ENCODE results near the gene CACNA1D.

Gene CACNA1D

DNA sequence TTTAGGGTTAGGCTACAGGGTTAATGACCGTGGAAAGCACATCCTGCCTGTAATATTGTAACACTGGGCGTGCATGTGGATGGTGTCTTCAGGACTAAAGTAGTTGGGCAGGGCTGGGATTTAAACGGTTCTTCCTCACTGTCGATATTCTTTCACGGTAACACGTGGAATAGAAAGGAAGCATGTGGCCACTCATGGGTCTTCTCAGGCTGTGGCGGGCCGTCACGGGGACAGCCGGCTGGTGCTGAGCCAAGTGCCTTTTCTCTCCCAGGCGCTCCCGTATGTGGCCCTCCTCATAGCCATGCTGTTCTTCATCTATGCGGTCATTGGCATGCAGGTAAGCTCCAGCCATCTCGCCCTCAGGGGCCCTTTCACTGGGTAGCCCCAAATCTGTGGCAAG is 278.2 kb downstream of the CACNA1D start:
- H3K4me1 ChIP-seq (ENCODE audit: insufficient read depth, low read length), result peaks cover 10% of the 10 kb centered on the region
- no peaks in the 10 kb centered on the region for H3K36me3 ChIP-seq (ENCODE audit: insufficient read depth, low read length)
- H3K27me3 ChIP-seq (ENCODE audit: insufficient read depth, low read length), result no peaks in the 10 kb centered on the region
- H2AFZ ChIP-seq (ENCODE audit: low read depth, low read length), result no peak overlapping the region
- no peaks in the 10 kb centered on the region for H3K9me3 ChIP-seq (ENCODE audit: low read length)
- H3K4me3 ChIP-seq (ENCODE audit: low read length), result no peak overlapping the region

DNA sequence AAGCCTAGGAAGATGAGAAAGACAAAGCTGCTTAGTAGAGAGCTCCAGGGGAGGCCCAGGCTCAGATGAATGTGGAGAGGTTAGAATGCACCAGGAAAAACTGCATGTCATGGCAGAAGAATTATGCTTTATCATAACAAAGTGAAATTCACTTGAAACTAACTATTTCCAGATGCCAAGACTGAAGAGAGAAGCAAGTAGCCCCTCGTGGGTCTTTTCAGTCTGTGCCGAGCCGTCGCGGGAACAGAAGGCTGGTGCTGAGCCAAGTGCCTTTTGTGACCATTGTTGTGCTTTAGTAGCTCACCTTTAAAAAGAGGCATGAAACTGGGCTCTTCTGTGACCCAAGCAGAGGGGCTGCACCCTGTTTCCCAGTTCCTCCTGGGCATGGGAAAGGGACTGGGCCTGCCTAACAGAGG is 278.6 kb downstream of the CACNA1D start:
- H3K4me3 ChIP-seq (ENCODE audit: low read length), result no peak overlapping the region

DNA sequence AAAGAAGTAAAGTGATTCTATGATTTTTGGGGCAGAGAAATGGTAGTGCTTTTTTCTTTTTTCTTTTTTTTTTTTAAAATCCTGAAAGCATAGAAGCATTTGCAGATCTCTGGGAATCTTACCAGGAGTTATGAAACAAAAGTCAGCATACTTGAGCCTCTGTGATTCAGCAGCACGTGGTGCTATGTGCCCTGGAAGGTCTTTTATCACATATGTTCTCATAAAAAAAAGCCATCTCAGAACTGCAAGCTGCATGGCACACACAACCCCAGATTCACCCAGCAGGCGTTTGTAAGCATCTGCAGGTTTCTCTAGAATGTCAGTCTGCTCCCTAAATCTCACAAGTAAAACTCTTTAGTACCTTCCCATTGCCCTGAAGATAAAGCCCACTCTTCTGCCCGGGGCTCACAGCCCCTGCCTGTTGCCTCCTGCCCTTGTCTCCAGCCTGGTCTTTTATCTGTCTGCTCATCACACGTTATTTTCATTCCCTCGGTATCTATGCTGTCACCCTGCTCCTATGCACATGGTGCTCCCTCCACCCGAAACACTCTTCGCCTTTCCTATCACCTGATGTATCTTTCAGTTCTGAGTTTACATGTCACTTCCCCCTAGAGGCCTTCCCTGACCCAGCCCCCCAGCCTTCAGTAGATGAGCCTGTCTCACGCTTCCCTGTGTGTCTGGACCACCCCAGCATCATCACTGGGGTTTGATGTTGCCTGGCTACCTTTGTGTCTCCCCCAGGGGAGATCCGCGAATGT is 279.4 kb downstream of the CACNA1D start:
- Histone ChIP-seq H2AFZ (ENCODE audit: low read depth, low read length) (no peak overlapping the region), H3K36me3 (ENCODE audit: insufficient read depth, low read length) (no peaks in the 10 kb centered on the region), H3K4me3 (ENCODE audit: low read length) (no peak overlapping the region), H3K4me1 (ENCODE audit: insufficient read depth, low read length) (peaks cover 4% of the 10 kb centered on the region), H3K27me3 (ENCODE audit: insufficient read depth, low read length) (no peaks in the 10 kb centered on the region), H3K9me3 (ENCODE audit: low read length) (no peaks in the 10 kb centered on the region)

More for the DNA sequence above, 278.6 kb downstream of the CACNA1D start:
- Histone ChIP-seq H3K36me3 (ENCODE audit: insufficient read depth, low read length) (no peaks in the 10 kb centered on the region), H3K27me3 (ENCODE audit: insufficient read depth, low read length) (no peaks in the 10 kb centered on the region), H3K9me3 (ENCODE audit: low read length) (no peaks in the 10 kb centered on the region), H3K4me1 (ENCODE audit: insufficient read depth, low read length) (peaks cover 5% of the 10 kb centered on the region), H2AFZ (ENCODE audit: low read depth, low read length) (no peak overlapping the region)

DNA sequence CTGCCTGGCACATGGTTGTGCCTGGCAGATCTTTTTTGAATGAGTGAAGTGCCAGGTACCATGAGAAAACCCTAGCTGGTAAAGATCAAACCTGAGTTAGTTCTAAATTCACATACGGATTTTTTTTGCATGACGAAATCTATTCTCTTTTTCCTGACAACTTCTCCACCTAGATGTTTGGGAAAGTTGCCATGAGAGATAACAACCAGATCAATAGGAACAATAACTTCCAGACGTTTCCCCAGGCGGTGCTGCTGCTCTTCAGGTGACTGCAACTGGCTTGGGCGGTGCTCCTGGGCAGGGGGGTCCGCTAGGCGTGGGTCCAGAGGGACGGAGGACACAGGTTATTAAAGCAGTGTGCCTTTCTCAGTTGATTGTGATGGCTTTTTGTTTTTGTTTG is 280.0 kb downstream of the CACNA1D start:
- no peaks in the 10 kb centered on the region for H3K9me3 ChIP-seq (ENCODE audit: low read length)
- no peak overlapping the region for H2AFZ ChIP-seq (ENCODE audit: low read depth, low read length)
- no peak overlapping the region for H3K4me3 ChIP-seq (ENCODE audit: low read length)
- no peaks in the 10 kb centered on the region for H3K27me3 ChIP-seq (ENCODE audit: insufficient read depth, low read length)
- peaks cover 4% of the 10 kb centered on the region for H3K4me1 ChIP-seq (ENCODE audit: insufficient read depth, low read length)
- H3K36me3 ChIP-seq (ENCODE audit: insufficient read depth, low read length), result no peaks in the 10 kb centered on the region

DNA sequence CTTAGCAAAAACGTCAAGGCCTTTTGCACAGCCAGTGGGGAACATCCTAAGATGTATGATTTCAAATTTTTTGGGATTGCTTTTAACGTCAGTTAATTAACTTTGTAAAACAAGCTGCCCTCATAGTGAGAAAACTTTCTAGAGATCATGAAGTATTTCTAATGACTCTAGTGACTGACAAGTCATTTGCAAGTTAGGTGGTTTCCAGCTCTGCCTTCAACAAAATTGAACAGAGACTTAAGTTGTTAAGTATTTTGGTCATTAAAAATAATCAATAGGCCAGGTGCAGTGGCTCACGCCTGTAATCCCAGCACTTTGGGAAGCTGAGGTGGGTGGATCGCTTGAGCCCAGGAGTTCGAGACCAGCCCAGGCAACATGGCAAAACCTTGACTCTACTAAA is 280.6 kb downstream of the CACNA1D start:
- Histone ChIP-seq H3K4me1 (ENCODE audit: insufficient read depth, low read length) (peaks cover 4% of the 10 kb centered on the region), H3K27me3 (ENCODE audit: insufficient read depth, low read length) (no peaks in the 10 kb centered on the region), H2AFZ (ENCODE audit: low read depth, low read length) (no peak overlapping the region), H3K4me3 (ENCODE audit: low read length) (no peak overlapping the region), H3K9me3 (ENCODE audit: low read length) (no peaks in the 10 kb centered on the region), H3K36me3 (ENCODE audit: insufficient read depth, low read length) (no peaks in the 10 kb centered on the region)

DNA sequence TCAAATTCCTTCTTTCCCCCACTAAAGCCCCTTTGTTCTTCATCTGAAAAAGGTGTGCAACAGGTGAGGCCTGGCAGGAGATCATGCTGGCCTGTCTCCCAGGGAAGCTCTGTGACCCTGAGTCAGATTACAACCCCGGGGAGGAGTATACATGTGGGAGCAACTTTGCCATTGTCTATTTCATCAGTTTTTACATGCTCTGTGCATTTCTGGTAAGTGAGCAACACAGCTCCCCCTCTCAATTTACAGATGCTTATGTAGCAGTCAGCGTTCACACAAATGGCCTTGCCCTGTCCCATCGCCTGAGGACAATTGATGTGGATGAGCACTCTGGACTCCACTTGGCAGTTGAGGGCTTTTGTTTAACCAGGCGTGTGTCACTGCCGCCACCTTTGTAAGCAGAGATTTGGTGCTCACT is 281.4 kb downstream of the CACNA1D start:
- H3K27me3 ChIP-seq (ENCODE audit: insufficient read depth, low read length), result no peaks in the 10 kb centered on the region
- peaks cover 4% of the 10 kb centered on the region for H3K4me1 ChIP-seq (ENCODE audit: insufficient read depth, low read length)
- no peaks in the 10 kb centered on the region for H3K9me3 ChIP-seq (ENCODE audit: low read length)
- no peak overlapping the region for H2AFZ ChIP-seq (ENCODE audit: low read depth, low read length)
- H3K36me3 ChIP-seq (ENCODE audit: insufficient read depth, low read length), result no peaks in the 10 kb centered on the region
- H3K4me3 ChIP-seq (ENCODE audit: low read length), result no peak overlapping the region

DNA sequence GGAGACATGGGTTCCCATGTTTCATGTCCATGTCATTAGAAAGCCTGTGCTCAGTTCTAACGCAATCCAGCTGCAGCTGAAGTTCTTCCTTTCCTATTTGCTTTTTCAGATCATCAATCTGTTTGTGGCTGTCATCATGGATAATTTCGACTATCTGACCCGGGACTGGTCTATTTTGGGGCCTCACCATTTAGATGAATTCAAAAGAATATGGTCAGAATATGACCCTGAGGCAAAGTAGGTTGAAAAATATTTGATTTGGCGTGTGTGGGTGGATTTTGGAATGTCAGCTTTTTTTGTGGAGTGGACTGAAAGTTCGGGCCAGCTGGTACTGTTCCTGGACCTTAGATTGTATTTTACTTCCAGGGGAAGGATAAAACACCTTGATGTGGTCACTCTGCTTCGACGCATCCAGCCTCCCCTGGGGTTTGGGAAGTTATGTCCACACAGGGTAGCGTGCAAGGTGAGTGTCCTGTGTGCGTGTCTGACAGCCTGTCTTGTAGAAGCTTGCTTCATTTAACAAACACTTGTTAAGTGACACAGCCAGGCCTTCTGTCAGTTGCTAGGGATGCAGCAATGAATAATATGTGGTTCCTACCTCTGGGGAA is 282.2 kb downstream of the CACNA1D start:
- Histone ChIP-seq H3K4me1 (ENCODE audit: insufficient read depth, low read length) (peaks cover 4% of the 10 kb centered on the region), H2AFZ (ENCODE audit: low read depth, low read length) (no peak overlapping the region), H3K36me3 (ENCODE audit: insufficient read depth, low read length) (no peaks in the 10 kb centered on the region), H3K9me3 (ENCODE audit: low read length) (no peaks in the 10 kb centered on the region), H3K27me3 (ENCODE audit: insufficient read depth, low read length) (no peaks in the 10 kb centered on the region), H3K4me3 (ENCODE audit: low read length) (no peak overlapping the region)

DNA sequence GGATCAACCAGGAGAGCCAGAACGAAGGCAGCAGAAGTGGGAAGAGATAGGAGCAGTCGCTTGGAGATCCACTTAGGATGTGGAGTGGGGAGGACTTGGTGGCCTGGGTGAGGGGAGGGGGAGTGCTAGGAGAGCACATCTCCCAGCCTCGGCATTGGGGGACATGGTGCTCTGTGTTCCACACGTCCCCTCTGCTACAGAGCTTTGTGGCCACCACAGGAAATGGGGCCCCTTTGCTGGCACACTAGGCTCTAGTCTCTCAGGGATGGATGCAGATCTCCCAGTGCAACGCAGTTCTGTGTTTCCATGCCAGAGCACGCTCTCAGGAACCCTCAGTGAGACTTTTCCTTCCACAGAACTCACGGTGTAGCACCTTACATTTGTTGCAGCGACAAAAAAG is 283.1 kb downstream of the CACNA1D start:
- peaks cover 4% of the 10 kb centered on the region for H3K4me1 ChIP-seq (ENCODE audit: insufficient read depth, low read length)
- no peak overlapping the region for H3K4me3 ChIP-seq (ENCODE audit: low read length)
- H3K9me3 ChIP-seq (ENCODE audit: low read length), result no peaks in the 10 kb centered on the region
- H3K36me3 ChIP-seq (ENCODE audit: insufficient read depth, low read length), result no peaks in the 10 kb centered on the region
- no peaks in the 10 kb centered on the region for H3K27me3 ChIP-seq (ENCODE audit: insufficient read depth, low read length)
- no peak overlapping the region for H2AFZ ChIP-seq (ENCODE audit: low read depth, low read length)

DNA sequence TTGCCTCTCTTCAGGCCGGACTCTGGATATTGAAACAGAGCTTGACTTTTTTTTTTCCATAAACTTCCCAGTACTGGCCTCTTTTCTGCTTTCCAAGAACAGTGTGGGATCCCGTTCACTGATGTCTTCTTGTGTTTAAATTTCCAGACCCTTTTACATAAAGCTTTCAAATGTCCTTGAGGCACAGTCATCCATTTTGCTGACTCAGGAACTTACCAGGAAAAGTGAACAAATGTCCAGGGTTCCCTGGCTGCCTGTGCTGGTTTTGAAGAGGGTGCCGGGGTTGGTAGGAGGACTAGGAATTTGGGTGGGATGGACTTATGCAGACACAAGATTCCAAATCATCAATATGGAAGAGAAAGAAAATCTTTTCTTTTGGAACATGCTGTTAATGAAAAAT is 283.7 kb downstream of the CACNA1D start:
- Histone ChIP-seq H3K4me1 (ENCODE audit: insufficient read depth, low read length) (peaks cover 2% of the 10 kb centered on the region), H3K4me3 (ENCODE audit: low read length) (no peak overlapping the region), H3K9me3 (ENCODE audit: low read length) (no peaks in the 10 kb centered on the region), H2AFZ (ENCODE audit: low read depth, low read length) (no peak overlapping the region), H3K36me3 (ENCODE audit: insufficient read depth, low read length) (no peaks in the 10 kb centered on the region), H3K27me3 (ENCODE audit: insufficient read depth, low read length) (no peaks in the 10 kb centered on the region)

DNA sequence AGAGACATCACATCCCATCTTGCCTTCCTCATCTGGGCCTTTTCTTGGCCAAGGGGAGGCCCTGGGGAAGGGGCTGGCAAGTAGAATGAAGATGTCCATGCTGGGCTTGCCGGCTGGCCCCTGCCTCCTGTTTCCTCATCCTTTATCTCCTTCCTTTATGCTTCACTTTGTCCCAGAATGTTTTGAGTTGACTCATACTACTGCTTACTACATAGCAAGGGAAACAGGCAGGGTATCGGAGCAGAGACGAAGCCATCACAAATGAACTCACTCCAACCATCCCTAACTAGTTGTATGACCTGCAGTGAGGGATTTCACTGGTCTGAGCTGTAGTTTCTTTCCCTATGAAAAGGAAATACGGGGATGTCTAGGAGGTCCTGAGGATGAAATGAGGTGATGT is 285.8 kb downstream of the CACNA1D start:
- H3K36me3 ChIP-seq (ENCODE audit: insufficient read depth, low read length), result no peaks in the 10 kb centered on the region
- H3K4me1 ChIP-seq (ENCODE audit: insufficient read depth, low read length), result no peaks in the 10 kb centered on the region
- H3K9me3 ChIP-seq (ENCODE audit: low read length), result no peaks in the 10 kb centered on the region
- no peaks in the 10 kb centered on the region for H3K27me3 ChIP-seq (ENCODE audit: insufficient read depth, low read length)
- H3K4me3 ChIP-seq (ENCODE audit: low read length), result no peak overlapping the region
- no peak overlapping the region for H2AFZ ChIP-seq (ENCODE audit: low read depth, low read length)

DNA sequence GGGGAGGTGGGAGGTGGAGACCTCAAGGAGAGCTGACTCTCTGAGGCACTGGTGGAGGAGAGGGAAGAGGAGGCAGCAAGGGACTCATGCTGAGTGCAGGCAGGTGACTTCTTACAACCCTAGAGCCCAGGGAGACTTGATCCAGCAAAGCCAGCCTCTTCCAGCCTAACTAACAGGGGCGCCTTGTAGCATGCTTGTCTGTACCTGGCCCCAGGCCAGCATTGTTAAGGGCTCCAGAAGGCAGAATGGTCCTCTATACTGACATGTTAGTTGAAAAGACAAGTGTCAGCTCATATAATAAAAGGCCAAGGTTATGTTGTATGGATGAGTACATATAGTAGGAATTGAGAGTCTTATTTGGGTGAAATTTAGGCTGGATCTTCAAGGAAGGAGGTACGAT is 286.4 kb downstream of the CACNA1D start:
- no peaks in the 10 kb centered on the region for H3K36me3 ChIP-seq (ENCODE audit: insufficient read depth, low read length)
- H3K4me1 ChIP-seq (ENCODE audit: insufficient read depth, low read length), result no peaks in the 10 kb centered on the region
- no peak overlapping the region for H2AFZ ChIP-seq (ENCODE audit: low read depth, low read length)
- H3K9me3 ChIP-seq (ENCODE audit: low read length), result no peaks in the 10 kb centered on the region
- H3K27me3 ChIP-seq (ENCODE audit: insufficient read depth, low read length), result no peaks in the 10 kb centered on the region
- H3K4me3 ChIP-seq (ENCODE audit: low read length), result no peak overlapping the region

DNA sequence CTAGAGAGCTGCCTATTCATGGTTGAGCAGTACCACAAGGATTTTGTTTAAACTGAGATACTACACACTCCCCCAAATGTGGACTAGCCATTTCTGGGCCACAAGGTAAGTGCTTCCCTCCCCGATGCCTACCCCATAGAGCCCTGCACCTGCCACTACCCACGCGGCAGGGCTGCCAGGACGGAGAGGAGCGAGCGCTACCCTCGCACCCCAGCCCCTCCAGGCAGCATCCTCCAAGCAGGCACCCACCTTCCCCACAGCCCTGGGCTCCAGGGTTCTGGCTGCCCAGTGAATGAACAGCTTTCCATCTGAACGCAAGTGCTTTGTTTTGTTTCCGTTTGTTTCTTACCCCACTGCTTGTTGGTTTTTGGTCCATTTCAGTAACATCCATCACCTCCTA is 292.6 kb downstream of the CACNA1D start:
- Histone ChIP-seq H3K27me3 (ENCODE audit: insufficient read depth, low read length) (no peaks in the 10 kb centered on the region), H3K4me1 (ENCODE audit: insufficient read depth, low read length) (no peaks in the 10 kb centered on the region), H3K4me3 (ENCODE audit: low read length) (no peak overlapping the region), H3K36me3 (ENCODE audit: insufficient read depth, low read length) (no peaks in the 10 kb centered on the region), H3K9me3 (ENCODE audit: low read length) (no peaks in the 10 kb centered on the region), H2AFZ (ENCODE audit: low read depth, low read length) (no peak overlapping the region)

DNA sequence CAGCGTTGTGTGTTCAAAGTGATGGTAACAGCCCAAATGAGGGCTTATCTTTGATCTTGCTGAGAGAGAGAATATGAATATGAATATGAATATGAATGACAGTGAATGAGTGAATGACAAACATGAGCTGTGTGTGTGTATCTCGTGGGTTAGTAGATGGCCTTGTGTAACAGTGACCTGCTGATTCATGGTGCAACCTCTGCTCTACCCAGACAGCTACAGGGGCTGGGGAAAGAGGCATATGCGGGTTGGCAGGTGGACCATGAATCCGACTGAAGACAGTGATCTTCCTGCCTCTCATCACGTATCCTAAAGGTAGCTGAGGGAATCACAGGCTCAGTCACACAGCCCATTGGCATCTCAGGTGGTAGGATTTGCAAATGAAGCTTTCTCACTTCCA is 293.6 kb downstream of the CACNA1D start:
- no peaks in the 10 kb centered on the region for H3K36me3 ChIP-seq (ENCODE audit: insufficient read depth, low read length)
- H3K4me1 ChIP-seq (ENCODE audit: insufficient read depth, low read length), result no peaks in the 10 kb centered on the region
- H3K27me3 ChIP-seq (ENCODE audit: insufficient read depth, low read length), result no peaks in the 10 kb centered on the region
- no peak overlapping the region for H2AFZ ChIP-seq (ENCODE audit: low read depth, low read length)
- H3K4me3 ChIP-seq (ENCODE audit: low read length), result no peak overlapping the region
- H3K9me3 ChIP-seq (ENCODE audit: low read length), result no peaks in the 10 kb centered on the region

DNA sequence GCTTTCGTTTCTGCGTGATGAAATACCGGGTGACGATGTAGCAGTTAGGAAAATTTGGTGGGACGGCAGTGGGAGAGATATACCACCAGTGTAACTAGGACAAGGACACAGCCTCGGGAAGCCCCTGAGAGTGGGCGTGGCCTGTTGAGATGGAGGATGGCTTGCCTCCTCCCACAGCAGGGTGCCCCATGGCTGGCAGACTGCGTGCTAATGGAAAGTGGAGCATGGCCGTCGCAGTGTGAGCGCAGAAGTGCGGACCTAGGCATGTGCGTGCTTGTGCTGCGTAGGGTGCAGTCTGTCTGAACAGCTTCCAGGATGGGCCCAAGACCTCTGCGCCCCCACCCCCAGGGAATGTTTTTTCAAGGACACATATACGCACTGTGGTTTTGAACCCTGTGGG is 295.0 kb downstream of the CACNA1D start:
- Histone ChIP-seq H2AFZ (ENCODE audit: low read depth, low read length) (no peak overlapping the region), H3K36me3 (ENCODE audit: insufficient read depth, low read length) (no peaks in the 10 kb centered on the region), H3K9me3 (ENCODE audit: low read length) (no peaks in the 10 kb centered on the region), H3K4me1 (ENCODE audit: insufficient read depth, low read length) (peaks cover 4% of the 10 kb centered on the region), H3K27me3 (ENCODE audit: insufficient read depth, low read length) (no peaks in the 10 kb centered on the region), H3K4me3 (ENCODE audit: low read length) (no peak overlapping the region)

Measured in neuron (in vitro differentiated cells).